HCT116 (cell line): Measurements from ENCODE around the gene PEMT. TPM values are rescaled to one million over a fixed set of nuclear protein-coding genes. Genes with fewer than 3 reads are reported as not detected.

Experiments used
- ATAC-seq: fragments of 200-7000 bp; cut with Tn5 transposase; 2 replicates; pipeline ENCODE4 v1.9.1; 2020; ENCODE audit warnings: mild to moderate bottlenecking, moderate library complexity
- BruUV-seq: library from RNA; stranded (reverse); fragments of 400-500 nt; replicated peaks from 2 replicates; lab custom pipeline; 2021; lab: Mats Ljungman, UMichigan
- CTCF ChIA-PET: fragments of 300-600 bp; sonication (Branson Sonifier 250); formaldehyde crosslinking; loops from one replicate; lab custom pipeline; 2021; ENCODE audit warnings: antibody characterized with exemption; lab: Charles Lee
- POLR2A ChIA-PET: fragments of 300-600, 350-600 bp; sonication (Branson Sonifier 250); formaldehyde crosslinking; loops from one replicate; lab custom pipeline; 2021; ENCODE audit warnings: antibody characterized with exemption; lab: Charles Lee
- RAD21 ChIA-PET, 2 experiments: fragments of 300-600 bp; sonication (Branson Sonifier 250); formaldehyde crosslinking; loops; one replicate each; lab custom pipeline; 2023; ENCODE audit warnings: low total read pairs in 2 of 2; ENCODE audit not compliant: uncharacterized antibody in 2 of 2, unreplicated experiment in 2 of 2, low non-redundant PET in 1 of 2; lab: Charles Lee
- DNase-seq: peaks from one replicate; pipeline ENCODE4 v3.0.0-alpha.2; 2010; ENCODE audit warnings: low read depth, low spot score
- H2AFZ ChIP-seq: fragments of 200-600 bp; shearing (Covaris generic), sonication (generic); 2 replicates; pipeline ENCODE4 v1.6.1; 2017; ENCODE audit warnings: low read depth, mixed run types, mixed read lengths, antibody characterized with exemption, low read length; ENCODE audit not compliant: poor library complexity, severe bottlenecking
- H3K27ac ChIP-seq: 2 replicates; pipeline ENCODE4 v1.5.1; 2012; ENCODE audit warnings: low read depth, low read length
- H3K27me3 ChIP-seq: fragments of 200-600 bp; sonication (generic); 2 replicates; pipeline ENCODE4 v1.6.1; 2016; ENCODE audit warnings: mixed run types, low read length, mixed read lengths; ENCODE audit not compliant: insufficient read depth
- H3K36me3 ChIP-seq, 2 experiments: fragments of 200-500 bp in 1 of 2; fragments of 200-600 bp in 1 of 2; sonication (Bioruptor generic) in 1 of 2; sonication (generic) in 1 of 2; 2 replicates each; pipeline versions ENCODE4 v1.5.1 to v1.6.1; 2014 to 2016; ENCODE audit warnings: low read length in 2 of 2, inconsistent platforms in 1 of 2, mixed read lengths in 1 of 2, mixed run types in 1 of 2; ENCODE audit not compliant: insufficient read depth in 2 of 2, control insufficient read depth in 1 of 2
- H3K4me1 ChIP-seq, 2 experiments: fragments of 200-600 bp in 1 of 2; sonication (generic) in 1 of 2; 2 replicates each; pipeline versions ENCODE4 v1.5.1 to v1.6.1; 2012 to 2017; ENCODE audit warnings: low read length in 2 of 2, inconsistent platforms in 1 of 2, mild to moderate bottlenecking in 1 of 2, mixed read lengths in 1 of 2, mixed run types in 1 of 2, moderate library complexity in 1 of 2; ENCODE audit not compliant: insufficient read depth in 2 of 2, control insufficient read depth in 1 of 2
- H3K4me2 ChIP-seq: fragments of 200-600 bp; sonication (generic); 2 replicates; pipeline ENCODE4 v1.6.1; 2017; ENCODE audit warnings: mixed run types, low read length, mixed read lengths
- H3K4me3 ChIP-seq, 2 experiments: fragments of 200-600 bp in 1 of 2; sonication (generic) in 1 of 2; replicated peaks in 1 of 2; 2 replicates each; pipeline ENCODE4 v1.5.1; 2011 to 2016; ENCODE audit warnings: low read length in 2 of 2, control low read depth in 1 of 2, low read depth in 1 of 2, mild to moderate bottlenecking in 1 of 2, mixed read lengths in 1 of 2, mixed run types in 1 of 2
- H3K79me2 ChIP-seq: fragments of 200-600 bp; sonication (generic); 2 replicates; pipeline ENCODE4 v1.6.1; 2017; ENCODE audit warnings: mild to moderate bottlenecking, mixed run types, low read length, moderate library complexity, mixed read lengths; ENCODE audit not compliant: insufficient read depth
- H3K9ac ChIP-seq: fragments of 200-600 bp; sonication (generic); 2 replicates; pipeline ENCODE4 v1.6.1; 2016; ENCODE audit warnings: low read length, mixed read lengths
- H3K9me2 ChIP-seq: fragments of 200-600 bp; sonication (generic), shearing (Covaris generic); 2 replicates; pipeline ENCODE4 v1.6.1; 2017; ENCODE audit warnings: mixed run types, mild to moderate bottlenecking, moderate library complexity; ENCODE audit not compliant: insufficient read depth
- H3K9me3 ChIP-seq, 2 experiments: fragments of 200-500 bp in 1 of 2; fragments of 200-600 bp in 1 of 2; sonication (Bioruptor generic) in 1 of 2; sonication (generic) in 1 of 2; 2 replicates each; pipeline ENCODE4 v1.6.1; 2014 to 2017; ENCODE audit warnings: low read length in 2 of 2, mixed read lengths in 2 of 2, inconsistent platforms in 1 of 2, low read depth in 1 of 2, mild to moderate bottlenecking in 1 of 2, mixed run types in 1 of 2, moderate library complexity in 1 of 2; ENCODE audit not compliant: control insufficient read depth in 1 of 2, insufficient read depth in 1 of 2
- H4K20me1 ChIP-seq: fragments of 200-600 bp; sonication (generic), shearing (Covaris generic); 2 replicates; pipeline ENCODE4 v1.6.1; 2017; ENCODE audit warnings: mixed run types, mild to moderate bottlenecking, moderate library complexity; ENCODE audit not compliant: insufficient read depth
- CBX3 ChIP-seq: IDR thresholded peaks from 2 replicates; pipeline ENCODE4 v1.6.1; 2012; ENCODE audit warnings: low read depth
- EGR1 ChIP-seq: IDR thresholded peaks from 2 replicates; pipeline ENCODE4 v1.6.1; 2012; ENCODE audit warnings: low read depth
- JUND ChIP-seq: IDR thresholded peaks from 2 replicates; pipeline ENCODE4 v1.6.1; 2012
- POLR2A ChIP-seq: IDR thresholded peaks from 2 replicates; pipeline ENCODE4 v1.7.0; 2011; ENCODE audit warnings: borderline replicate concordance; ENCODE audit not compliant: insufficient read depth, insufficient read length; ENCODE audit errors: extremely low read depth
- POLR2AphosphoS5 ChIP-seq: IDR thresholded peaks from 2 replicates; pipeline ENCODE4 v1.6.1; 2011; ENCODE audit warnings: mild to moderate bottlenecking, low read depth, low read length, moderate library complexity
- SIN3A ChIP-seq: IDR thresholded peaks from 2 replicates; pipeline ENCODE4 v1.6.1; 2012; ENCODE audit warnings: low read depth
- SP1 ChIP-seq: IDR thresholded peaks from 2 replicates; pipeline ENCODE4 v1.6.1; 2012; ENCODE audit warnings: low read depth
- SRF ChIP-seq: IDR thresholded peaks from 2 replicates; pipeline ENCODE4 v1.6.1; 2012; ENCODE audit warnings: low read depth
- TCF7L2 ChIP-seq: IDR thresholded peaks from 2 replicates; pipeline ENCODE4 v1.7.0; 2011; ENCODE audit warnings: borderline replicate concordance, inconsistent platforms; ENCODE audit not compliant: insufficient read depth, insufficient read length; ENCODE audit errors: extremely low read depth
- YY1 ChIP-seq: IDR thresholded peaks from 2 replicates; pipeline ENCODE4 v1.6.1; 2011; ENCODE audit warnings: low read length, low read depth, moderate library complexity, mild to moderate bottlenecking; ENCODE audit not compliant: insufficient replicate concordance; ENCODE audit errors: extremely low read depth
- ZFX ChIP-seq: fragments of 450-650 bp; IDR thresholded peaks from 2 replicates; pipeline ENCODE4 v1.6.1; 2017
- intact Hi-C: fragments of 100-400 bp; cut with micrococcal nuclease; formaldehyde crosslinking; loops from 2 replicates; pipeline ENCODE4 v1.10.0; 2022
- total RNA-seq: library from RNA; stranded (reverse); gene quantifications from one replicate; pipeline ENCODE4 v1.2.1, GENCODE V29; 2021; ENCODE audit not compliant: unreplicated experiment

PEMT gene
- total RNA-seq, 1 experiment from 2014 or later, result 52.1 TPM

GRCh38 chr17:17497845-17498520 lies 93.5 kb downstream of the PEMT start:
- TF ChIP-seq SRF (no peak), JUND (no peak), ZFX (no peak), YY1 (no peak), CBX3 (no peak), SIN3A (no peak), EGR1 (no peak), POLR2AphosphoS5 (no peak), TCF7L2 (no peak), POLR2A (no peak), SP1 (no peak)
- BruUV-seq, result no TSS peak
- Histone ChIP-seq H3K79me2 (no peaks in the 10 kb centered on the region), H3K9ac (no peak overlapping the region), H3K27ac (no peak overlapping the region), H3K9me2 (no peaks in the 10 kb centered on the region), H3K36me3 (no peaks in the 10 kb centered on the region), H2AFZ (no peak overlapping the region), H3K4me3 (no peak overlapping the region), H3K4me2 (no peak overlapping the region), H4K20me1 (no peaks in the 10 kb centered on the region), H3K9me3 (no peaks in the 10 kb centered on the region), H3K4me1 (peaks cover 0 to 15% of the 10 kb centered on the region in 2 experiments; a peak in 2 of 4 replicates), H3K27me3 (no peaks in the 10 kb centered on the region)
- ChIA-PET POLR2A (no interaction called here), CTCF (interaction anchor here (1.3 to 2.5 kb wide), 3 partner anchors 60 to 144 kb away, joined by 6 to 31 read pairs (median 20); no protein-coding TSS in a partner anchor), RAD21 (interaction anchor here in 1 of 2 experiments (1.6 kb wide), 1 partner anchor 70 kb away, joined by 7 read pairs; no protein-coding TSS in a partner anchor)
- DNase-seq, result no peak
- intact Hi-C loops, result loop anchor here (1.0 kb wide), 3 partner anchors 72 to 143 kb away; no protein-coding TSS in a partner anchor
- no peak for ATAC-seq
